DND-41 (cell line): ENCODE measurements around the gene HPCAL1.

Experiments used
- ATAC-seq: fragments of 200-7000 bp; cut with Tn5 transposase; 3 replicates; pipeline ENCODE4 v1.9.1; 2021; ENCODE audit warnings: low read depth; ENCODE audit not compliant: insufficient read depth
- DNase-seq: peaks from one replicate; pipeline ENCODE4 v3.0.0-alpha.2; 2020
- H2AFZ ChIP-seq: 2 replicates; pipeline ENCODE4 v1.6.0; 2012; ENCODE audit warnings: low read depth, low read length
- H3K27ac ChIP-seq: 2 replicates; pipeline ENCODE4 v1.5.1; 2012; ENCODE audit warnings: low read length, inconsistent platforms
- H3K27me3 ChIP-seq: fragments of 200-600 bp; sonication (generic); 2 replicates; pipeline ENCODE4 v1.6.0; 2012; ENCODE audit warnings: low read length, mild to moderate bottlenecking, inconsistent platforms; ENCODE audit not compliant: insufficient read depth, poor library complexity
- H3K36me3 ChIP-seq: 2 replicates; pipeline ENCODE4 v1.5.1; 2012; ENCODE audit warnings: low read length, inconsistent platforms; ENCODE audit not compliant: insufficient read depth
- H3K4me1 ChIP-seq: 2 replicates; pipeline ENCODE4 v1.5.1; 2012; ENCODE audit warnings: mild to moderate bottlenecking, low read length; ENCODE audit not compliant: insufficient read depth
- H3K4me2 ChIP-seq: 2 replicates; pipeline ENCODE4 v1.6.0; 2012; ENCODE audit warnings: mild to moderate bottlenecking, moderate library complexity, low read length, inconsistent platforms; ENCODE audit not compliant: insufficient read depth
- H3K4me3 ChIP-seq, 2 experiments: fragments of 200-600 bp in 1 of 2; shearing (Covaris generic) in 1 of 2; 2 replicates each; pipeline ENCODE4 v1.5.1; 2012 to 2016; ENCODE audit warnings: inconsistent platforms in 2 of 2, low read length in 2 of 2, mild to moderate bottlenecking in 2 of 2, low read depth in 1 of 2, moderate library complexity in 1 of 2
- H3K79me2 ChIP-seq: 2 replicates; pipeline ENCODE4 v1.6.0; 2012; ENCODE audit warnings: low read length, inconsistent platforms; ENCODE audit not compliant: insufficient read depth
- H3K9ac ChIP-seq: 2 replicates; pipeline ENCODE4 v1.6.0; 2012; ENCODE audit warnings: low read depth, mild to moderate bottlenecking, inconsistent platforms, low read length, moderate library complexity
- H3K9me3 ChIP-seq: 2 replicates; pipeline ENCODE4 v1.5.1; 2012; ENCODE audit warnings: low read length, moderate library complexity, mild to moderate bottlenecking, inconsistent platforms; ENCODE audit not compliant: insufficient read depth, severe bottlenecking
- H4K20me1 ChIP-seq: 2 replicates; pipeline ENCODE4 v1.6.0; 2012; ENCODE audit warnings: low read length; ENCODE audit not compliant: insufficient read depth
- EZH2 ChIP-seq: IDR thresholded peaks from 3 replicates; pipeline ENCODE4 v1.6.1; 2012; ENCODE audit warnings: borderline replicate concordance, low read depth, mild to moderate bottlenecking, moderate library complexity, low read length, inconsistent platforms; ENCODE audit not compliant: severe bottlenecking
- TF ChIP-seq, protein P1 (sequence below): IDR thresholded peaks from 2 replicates; pipeline ENCODE4 v1.5.1; 2012; ENCODE audit warnings: borderline replicate concordance, low read length, moderate library complexity, mild to moderate bottlenecking; ENCODE audit not compliant: poor library complexity, severe bottlenecking; ENCODE audit errors: extremely low read depth

The HPCAL1 gene

DNA sequence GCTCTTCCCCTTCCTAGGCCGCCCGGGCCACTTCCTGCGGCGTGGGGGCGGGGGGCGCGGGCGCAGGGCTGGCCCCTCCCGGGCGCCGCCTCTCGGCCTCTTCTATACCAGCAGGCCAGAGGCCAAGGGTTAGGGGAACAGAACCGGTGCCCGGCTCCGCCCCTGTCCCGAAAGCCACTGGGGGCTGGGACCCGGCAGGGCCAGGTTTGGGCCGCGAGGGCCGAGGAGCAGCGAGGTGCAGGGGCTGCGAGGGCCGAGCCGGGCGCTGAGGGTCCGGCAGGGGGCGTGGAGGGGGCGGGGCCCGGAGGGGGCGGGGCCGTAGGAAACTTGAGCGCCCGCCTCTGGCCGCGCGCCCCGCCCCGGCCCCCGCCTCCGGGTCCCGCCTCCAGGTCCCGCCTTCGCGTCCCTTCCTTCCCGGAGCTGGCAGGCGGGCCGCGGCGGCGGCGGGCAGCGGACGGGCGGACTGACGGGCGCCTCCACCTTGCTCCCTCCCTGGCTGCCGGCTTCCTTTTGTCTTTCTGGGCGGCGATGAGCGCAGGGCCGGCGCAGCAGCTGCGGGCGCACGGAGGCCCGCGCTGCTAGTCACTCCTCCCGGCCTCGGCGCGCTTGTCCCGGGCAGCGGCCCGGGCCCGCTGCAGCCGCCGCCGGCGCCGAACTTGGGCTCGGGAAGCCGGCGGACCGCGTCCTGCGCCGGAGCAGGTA lies at the start of gene HPCAL1:
HPCAL1 (plus strand) TSS at position 426 of the 702 bp plus-strand sequence. CDS start 116,854 bp downstream, outside the sequence.
- TF ChIP-seq, protein P1, sequence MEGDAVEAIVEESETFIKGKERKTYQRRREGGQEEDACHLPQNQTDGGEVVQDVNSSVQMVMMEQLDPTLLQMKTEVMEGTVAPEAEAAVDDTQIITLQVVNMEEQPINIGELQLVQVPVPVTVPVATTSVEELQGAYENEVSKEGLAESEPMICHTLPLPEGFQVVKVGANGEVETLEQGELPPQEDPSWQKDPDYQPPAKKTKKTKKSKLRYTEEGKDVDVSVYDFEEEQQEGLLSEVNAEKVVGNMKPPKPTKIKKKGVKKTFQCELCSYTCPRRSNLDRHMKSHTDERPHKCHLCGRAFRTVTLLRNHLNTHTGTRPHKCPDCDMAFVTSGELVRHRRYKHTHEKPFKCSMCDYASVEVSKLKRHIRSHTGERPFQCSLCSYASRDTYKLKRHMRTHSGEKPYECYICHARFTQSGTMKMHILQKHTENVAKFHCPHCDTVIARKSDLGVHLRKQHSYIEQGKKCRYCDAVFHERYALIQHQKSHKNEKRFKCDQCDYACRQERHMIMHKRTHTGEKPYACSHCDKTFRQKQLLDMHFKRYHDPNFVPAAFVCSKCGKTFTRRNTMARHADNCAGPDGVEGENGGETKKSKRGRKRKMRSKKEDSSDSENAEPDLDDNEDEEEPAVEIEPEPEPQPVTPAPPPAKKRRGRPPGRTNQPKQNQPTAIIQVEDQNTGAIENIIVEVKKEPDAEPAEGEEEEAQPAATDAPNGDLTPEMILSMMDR, result peak; percentile 64
- no peak for TF ChIP-seq EZH2
- Histone ChIP-seq H3K36me3 (no peaks in the 10 kb centered on the region), H4K20me1 (peaks cover 42% of the 10 kb centered on the region), H3K4me2 (peak within 1 kb of the TSS; percentile 100), H2AFZ (peak within 1 kb of the TSS; percentile 90), H3K4me1 (peaks cover 46% of the 10 kb centered on the region), H3K9me3 (no peaks in the 10 kb centered on the region), H3K79me2 (no peaks in the 10 kb centered on the region), H3K27me3 (peaks cover 25% of the 10 kb centered on the region), H3K9ac (peak within 1 kb of the TSS; percentile 70), H3K27ac (peak within 1 kb of the TSS; percentile 72), H3K4me3 (peak within 1 kb of the TSS; percentile 49 to 98; a peak in 3 of 4 replicates)
- ATAC-seq (peak; percentile 72), DNase-seq (peak; percentile 84)

DNA sequence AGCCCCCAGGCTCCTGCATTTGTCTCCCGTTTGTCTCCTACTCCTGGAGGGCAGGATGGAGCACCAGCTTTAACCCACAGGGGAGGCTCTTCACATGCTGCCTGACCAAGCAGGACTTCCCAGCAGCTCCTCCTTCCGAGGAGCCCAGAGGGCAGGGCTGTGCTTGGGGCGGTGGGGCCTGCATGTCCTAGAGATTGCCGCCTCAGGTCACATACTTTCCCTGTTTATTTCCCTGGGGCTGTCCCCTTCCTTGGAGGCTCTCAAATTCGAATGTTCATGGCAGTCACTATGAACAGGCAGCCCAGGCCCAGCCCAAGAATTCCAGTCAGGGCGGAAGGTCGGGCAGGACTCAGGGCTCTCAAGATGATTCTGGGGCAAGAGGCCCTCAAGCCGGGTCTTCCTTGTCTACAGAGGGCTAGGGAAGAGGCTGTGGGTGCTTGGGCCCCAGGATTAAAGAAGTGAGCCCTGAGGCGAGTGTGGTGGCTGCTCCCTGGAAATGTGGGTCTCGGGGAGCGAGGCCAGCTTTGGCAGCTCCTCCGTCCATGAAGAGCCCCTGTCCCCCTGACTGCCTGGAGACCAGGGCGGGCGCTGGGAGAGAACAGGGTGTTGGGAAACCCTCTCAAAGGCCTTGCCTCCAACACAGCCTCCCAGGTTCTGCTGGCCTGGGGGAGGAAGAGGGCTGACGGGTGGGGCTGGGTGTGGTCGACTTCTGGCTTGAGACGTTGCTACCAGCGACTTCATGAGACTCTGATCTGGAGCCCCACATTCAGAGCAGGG lies 48.9 kb upstream of the HPCAL1 start:
- Histone ChIP-seq H3K9ac (no peak overlapping the region), H3K79me2 (no peaks in the 10 kb centered on the region), H3K27ac (no peak overlapping the region), H3K4me1 (no peaks in the 10 kb centered on the region), H3K4me2 (no peak overlapping the region), H4K20me1 (no peaks in the 10 kb centered on the region; the same call in 1 of the 2 replicates), H3K4me3 (no peak overlapping the region), H3K9me3 (peaks cover 11% of the 10 kb centered on the region), H3K36me3 (no peaks in the 10 kb centered on the region), H3K27me3 (no peaks in the 10 kb centered on the region), H2AFZ (no peak overlapping the region)
- TF ChIP-seq EZH2, result no peak
- TF ChIP-seq, protein P1, result no peak
- DNase-seq, result no peak
- ATAC-seq, result no peak

DNA sequence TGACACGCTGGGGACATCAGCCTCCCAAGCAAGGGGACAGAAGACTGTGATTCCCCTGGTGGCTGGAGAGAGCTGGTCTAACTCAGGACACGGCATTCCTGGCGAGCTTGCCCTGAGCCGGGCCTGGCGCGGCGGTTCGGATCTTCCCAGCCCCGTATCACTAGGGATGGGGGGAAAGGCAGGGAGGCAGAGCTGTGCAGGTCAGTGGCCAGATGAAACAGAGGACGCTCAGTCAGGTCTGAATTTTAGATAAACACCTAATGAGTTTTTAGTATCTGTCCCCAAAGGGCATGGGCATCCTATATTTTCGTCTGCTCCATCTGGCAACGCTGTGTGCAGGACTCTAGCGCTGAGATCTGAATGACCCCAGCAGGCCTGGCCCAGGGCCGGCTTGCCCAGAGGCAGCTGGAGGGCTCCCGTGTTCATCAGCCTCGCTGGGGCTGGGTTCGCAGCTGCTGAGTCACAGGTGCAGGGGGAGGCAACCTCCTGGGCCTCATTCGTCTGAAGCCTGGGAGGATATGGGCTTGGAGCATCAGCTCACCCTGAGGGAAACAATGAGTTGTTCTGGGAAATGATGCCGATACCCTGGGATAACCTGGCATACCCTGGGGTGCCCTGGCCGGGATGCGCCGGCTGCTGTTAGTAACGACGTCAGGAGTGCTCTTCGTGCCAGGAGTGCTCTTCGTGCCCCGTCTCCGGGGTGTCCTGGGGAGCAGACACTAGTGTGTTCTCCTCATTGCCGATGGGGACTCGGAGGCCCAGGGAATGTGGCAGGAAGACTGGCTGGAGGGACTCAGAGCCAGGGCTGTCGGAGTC lies 48.1 kb upstream of the HPCAL1 start:
- Histone ChIP-seq H3K9me3 (peaks cover 10% of the 10 kb centered on the region), H3K27me3 (peaks cover 4% of the 10 kb centered on the region), H3K4me3 (no peak overlapping the region), H3K79me2 (no peaks in the 10 kb centered on the region), H4K20me1 (no peaks in the 10 kb centered on the region; the same call in 1 of the 2 replicates), H2AFZ (no peak overlapping the region), H3K4me2 (no peak overlapping the region), H3K9ac (no peak overlapping the region), H3K27ac (no peak overlapping the region), H3K4me1 (no peaks in the 10 kb centered on the region), H3K36me3 (no peaks in the 10 kb centered on the region)
- DNase-seq (no peak), ATAC-seq (no peak)
- no peak for TF ChIP-seq EZH2
- TF ChIP-seq, protein P1, result no peak
